ENCODE data around the gene JAG1.
"Not testable (repeated sequence)": the region's sequence is repeated elsewhere in the genome, so short reads cannot be mapped to it uniquely, and the experiment has no call there.

JAG1 gene

GRCh38 chr20:10619427-10619826 is 54.4 kb downstream of the JAG1 start:
- Histone ChIP-seq H3K4me3 (ENCODE audit: low read depth in 1 of 5, low read length in 5 of 5) (no peak overlapping the region), H3K9ac (ENCODE audit: low read length in 5 of 5) (peak overlapping the region in 1 of 5 donors; percentile 49), H3K36me3 (ENCODE audit: control insufficient read depth in 5 of 5, insufficient read depth in 5 of 5, low read length in 5 of 5) (no peaks in the 10 kb centered on the region), H3K27me3 (ENCODE audit: control insufficient read depth in 5 of 5, insufficient read depth in 4 of 5, low read length in 5 of 5) (no peaks in the 10 kb centered on the region), H3K27ac (ENCODE audit: low read depth, low read length) (no peak overlapping the region), H3K4me1 (ENCODE audit: control insufficient read depth in 5 of 5, insufficient read depth in 5 of 5, low read length in 5 of 5) (peaks cover 5 to 23% (median 13%) of the 10 kb centered on the region in 5 donors), H3K9me3 (ENCODE audit: control insufficient read depth in 5 of 5, low read length in 5 of 5) (no peaks in the 10 kb centered on the region)

- Histone ChIP-seq H3K4me1 (ENCODE audit: control insufficient read depth in 5 of 5, insufficient read depth in 5 of 5, low read length in 5 of 5) (peaks cover 5 to 20% (median 13%) of the 10 kb centered on the region in 5 donors), H3K4me3 (ENCODE audit: low read depth in 1 of 5, low read length in 5 of 5) (no peak overlapping the region), H3K36me3 (ENCODE audit: control insufficient read depth in 5 of 5, insufficient read depth in 5 of 5, low read length in 5 of 5) (no peaks in the 10 kb centered on the region), H3K27ac (ENCODE audit: low read depth, low read length) (no peak overlapping the region), H3K9ac (ENCODE audit: low read length in 5 of 5) (no peak overlapping the region), H3K27me3 (ENCODE audit: control insufficient read depth in 5 of 5, insufficient read depth in 4 of 5, low read length in 5 of 5) (no peaks in the 10 kb centered on the region), H3K9me3 (ENCODE audit: control insufficient read depth in 5 of 5, low read length in 5 of 5) (no peaks in the 10 kb centered on the region)
Measured at GRCh38 chr20:10618611-10619245, 55.1 kb downstream of the JAG1 start.

DNA sequence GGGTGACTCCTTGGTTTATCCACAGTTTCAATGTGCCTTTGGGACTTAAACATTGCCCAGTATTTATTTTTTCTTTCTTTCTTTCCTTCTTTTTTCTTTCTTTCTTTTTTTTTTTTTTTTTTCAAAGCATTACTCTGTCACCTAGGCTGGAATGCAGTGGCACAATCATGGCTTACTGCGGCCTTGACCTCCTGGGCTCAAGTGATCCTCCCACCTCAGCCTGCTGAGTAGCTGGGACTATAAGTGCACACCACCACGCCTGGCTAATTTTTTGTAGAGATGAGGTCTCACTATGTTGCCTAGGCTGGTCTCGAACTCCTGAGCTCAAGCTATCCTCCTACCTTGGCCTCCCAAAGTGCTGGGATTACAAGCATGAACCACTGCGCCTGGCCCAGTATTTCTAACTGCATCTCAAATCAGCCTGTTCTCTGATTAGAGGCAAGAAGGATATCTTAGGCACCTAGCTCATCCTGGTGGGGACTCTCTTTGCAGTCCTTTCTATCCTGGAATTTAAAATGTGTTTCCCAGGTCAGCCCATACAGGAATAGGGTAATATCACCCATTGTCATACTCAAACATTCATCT is 56.2 kb downstream of the JAG1 start:
- not testable (repeated sequence) for H3K9ac ChIP-seq (ENCODE audit: low read length in 5 of 5); H3K36me3 ChIP-seq (ENCODE audit: control insufficient read depth in 5 of 5, insufficient read depth in 5 of 5, low read length in 5 of 5); H3K27ac ChIP-seq (ENCODE audit: low read depth, low read length); H3K9me3 ChIP-seq (ENCODE audit: control insufficient read depth in 5 of 5, low read length in 5 of 5); H3K4me3 ChIP-seq (ENCODE audit: low read depth in 1 of 5, low read length in 5 of 5); H3K27me3 ChIP-seq (ENCODE audit: control insufficient read depth in 5 of 5, insufficient read depth in 4 of 5, low read length in 5 of 5)
- peaks cover 3 to 14% (median 5%) of the 10 kb centered on the region in 5 donors for H3K4me1 ChIP-seq (ENCODE audit: control insufficient read depth in 5 of 5, insufficient read depth in 5 of 5, low read length in 5 of 5)

- Histone ChIP-seq H3K27ac (ENCODE audit: low read depth, low read length) (no peak overlapping the region), H3K27me3 (ENCODE audit: control insufficient read depth in 5 of 5, insufficient read depth in 4 of 5, low read length in 5 of 5) (no peaks in the 10 kb centered on the region), H3K4me1 (ENCODE audit: control insufficient read depth in 5 of 5, insufficient read depth in 5 of 5, low read length in 5 of 5) (peaks cover 0 to 11% (median 0%) of the 10 kb centered on the region in 5 donors), H3K9me3 (ENCODE audit: control insufficient read depth in 5 of 5, low read length in 5 of 5) (no peaks in the 10 kb centered on the region), H3K9ac (ENCODE audit: low read length in 5 of 5) (no peak overlapping the region), H3K4me3 (ENCODE audit: low read depth in 1 of 5, low read length in 5 of 5) (no peak overlapping the region), H3K36me3 (ENCODE audit: control insufficient read depth in 5 of 5, insufficient read depth in 5 of 5, low read length in 5 of 5) (no peaks in the 10 kb centered on the region)
Measured at GRCh38 chr20:10616212-10616611, 57.6 kb downstream of the JAG1 start.

- Histone ChIP-seq H3K4me3 (ENCODE audit: low read depth in 1 of 5, low read length in 5 of 5) (no peak overlapping the region), H3K27me3 (ENCODE audit: control insufficient read depth in 5 of 5, insufficient read depth in 4 of 5, low read length in 5 of 5) (no peaks in the 10 kb centered on the region), H3K27ac (ENCODE audit: low read depth, low read length) (no peak overlapping the region), H3K36me3 (ENCODE audit: control insufficient read depth in 5 of 5, insufficient read depth in 5 of 5, low read length in 5 of 5) (no peaks in the 10 kb centered on the region), H3K9ac (ENCODE audit: low read length in 5 of 5) (no peak overlapping the region), H3K9me3 (ENCODE audit: control insufficient read depth in 5 of 5, low read length in 5 of 5) (no peaks in the 10 kb centered on the region), H3K4me1 (ENCODE audit: control insufficient read depth in 5 of 5, insufficient read depth in 5 of 5, low read length in 5 of 5) (peaks cover 0 to 12% (median 5%) of the 10 kb centered on the region in 5 donors)
Measured at GRCh38 chr20:10613911-10614310, 59.9 kb downstream of the JAG1 start.

DNA sequence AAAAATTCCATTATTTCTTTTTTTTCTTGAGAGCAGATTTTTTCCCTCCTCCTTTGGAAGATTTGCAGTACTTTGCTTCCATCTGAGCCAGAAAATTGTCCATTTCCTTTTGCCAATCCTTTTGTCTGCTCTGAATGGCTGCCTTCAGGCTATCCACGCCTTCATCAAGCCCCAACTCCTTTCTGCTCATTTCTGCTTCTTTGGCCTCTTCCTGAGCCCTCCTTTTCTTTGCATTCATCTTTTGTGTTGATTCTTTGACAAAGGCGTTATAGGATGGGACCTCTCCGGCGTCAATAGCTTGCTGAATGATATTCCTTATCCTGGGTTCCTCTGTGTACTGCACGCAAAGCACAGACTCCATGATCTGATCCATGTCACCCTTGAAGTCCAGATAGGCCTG is 60.4 kb downstream of the JAG1 start:
- H3K27ac ChIP-seq (ENCODE audit: low read depth, low read length); H3K9me3 ChIP-seq (ENCODE audit: control insufficient read depth in 5 of 5, low read length in 5 of 5); H3K4me3 ChIP-seq (ENCODE audit: low read depth in 1 of 5, low read length in 5 of 5); H3K27me3 ChIP-seq (ENCODE audit: control insufficient read depth in 5 of 5, insufficient read depth in 4 of 5, low read length in 5 of 5); H3K9ac ChIP-seq (ENCODE audit: low read length in 5 of 5); H3K36me3 ChIP-seq (ENCODE audit: control insufficient read depth in 5 of 5, insufficient read depth in 5 of 5, low read length in 5 of 5): not testable (repeated sequence)
- H3K4me1 ChIP-seq (ENCODE audit: control insufficient read depth in 5 of 5, insufficient read depth in 5 of 5, low read length in 5 of 5) = peaks cover 0 to 12% (median 4%) of the 10 kb centered on the region in 5 donors

GRCh38 chr20:10611357-10611756 is 62.4 kb downstream of the JAG1 start:
- Histone ChIP-seq H3K27me3 (ENCODE audit: control insufficient read depth in 5 of 5, insufficient read depth in 4 of 5, low read length in 5 of 5) (no peaks in the 10 kb centered on the region), H3K4me3 (ENCODE audit: low read depth in 1 of 5, low read length in 5 of 5) (no peak overlapping the region), H3K27ac (ENCODE audit: low read depth, low read length) (no peak overlapping the region), H3K9me3 (ENCODE audit: control insufficient read depth in 5 of 5, low read length in 5 of 5) (no peaks in the 10 kb centered on the region), H3K36me3 (ENCODE audit: control insufficient read depth in 5 of 5, insufficient read depth in 5 of 5, low read length in 5 of 5) (no peaks in the 10 kb centered on the region), H3K4me1 (ENCODE audit: control insufficient read depth in 5 of 5, insufficient read depth in 5 of 5, low read length in 5 of 5) (peaks cover 0 to 12% (median 4%) of the 10 kb centered on the region in 5 donors), H3K9ac (ENCODE audit: low read length in 5 of 5) (no peak overlapping the region)

DNA sequence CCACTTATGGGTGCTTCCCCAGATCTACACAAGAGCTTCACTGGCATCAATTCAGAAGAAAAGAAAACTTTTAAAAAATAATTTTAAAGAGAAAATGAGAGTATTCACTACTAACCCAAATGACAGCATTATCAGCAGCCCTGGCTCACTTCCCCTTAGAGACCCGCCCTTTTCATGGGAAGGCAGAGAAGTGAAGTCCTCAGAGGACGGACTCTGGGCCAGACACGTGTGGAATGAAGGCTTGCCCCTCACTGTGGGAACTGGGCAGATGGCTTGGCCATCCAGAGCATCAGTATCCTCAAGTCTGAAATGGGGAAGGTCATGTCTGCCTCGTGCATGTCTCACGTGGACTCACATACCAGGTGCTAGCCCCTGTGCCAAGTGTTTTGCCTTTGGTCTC is 63.5 kb downstream of the JAG1 start:
- no peaks in the 10 kb centered on the region for H3K36me3 ChIP-seq (ENCODE audit: control insufficient read depth in 5 of 5, insufficient read depth in 5 of 5, low read length in 5 of 5)
- H3K9ac ChIP-seq (ENCODE audit: low read length in 5 of 5) = no peak overlapping the region
- no peaks in the 10 kb centered on the region for H3K27me3 ChIP-seq (ENCODE audit: control insufficient read depth in 5 of 5, insufficient read depth in 4 of 5, low read length in 5 of 5)
- no peaks in the 10 kb centered on the region for H3K9me3 ChIP-seq (ENCODE audit: control insufficient read depth in 5 of 5, low read length in 5 of 5)
- H3K4me1 ChIP-seq (ENCODE audit: control insufficient read depth in 5 of 5, insufficient read depth in 5 of 5, low read length in 5 of 5) = peaks cover 0 to 12% (median 4%) of the 10 kb centered on the region in 5 donors
- peak overlapping the region; percentile 56 for H3K27ac ChIP-seq (ENCODE audit: low read depth, low read length)
- no peak overlapping the region for H3K4me3 ChIP-seq (ENCODE audit: low read depth in 1 of 5, low read length in 5 of 5)

DNA sequence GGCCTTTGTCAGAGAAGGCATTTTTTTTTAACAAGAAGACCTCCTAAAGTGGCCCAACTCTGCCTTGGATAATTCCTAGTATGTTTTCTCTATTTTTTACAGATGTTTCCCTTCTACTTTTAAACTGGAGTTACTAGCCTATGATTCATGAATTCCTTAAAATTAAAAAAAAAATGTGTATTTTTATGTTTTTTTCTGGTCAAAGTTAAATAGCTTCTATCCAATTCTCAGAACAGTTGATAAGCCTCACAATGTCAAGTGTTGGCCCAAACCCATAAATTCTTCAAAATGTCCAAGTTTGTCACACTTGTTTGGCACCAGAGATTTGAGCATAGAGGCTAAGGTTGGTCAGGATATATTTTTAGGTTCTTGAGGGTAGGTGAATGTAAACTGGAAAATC is 64.0 kb downstream of the JAG1 start:
- peak overlapping the region; percentile 56 for H3K27ac ChIP-seq (ENCODE audit: low read depth, low read length)
- H3K4me3 ChIP-seq (ENCODE audit: low read depth in 1 of 5, low read length in 5 of 5) = peak overlapping the region in 1 of 5 donors; percentile 19
- H3K36me3 ChIP-seq (ENCODE audit: control insufficient read depth in 5 of 5, insufficient read depth in 5 of 5, low read length in 5 of 5) = no peaks in the 10 kb centered on the region
- no peaks in the 10 kb centered on the region for H3K9me3 ChIP-seq (ENCODE audit: control insufficient read depth in 5 of 5, low read length in 5 of 5)
- H3K4me1 ChIP-seq (ENCODE audit: control insufficient read depth in 5 of 5, insufficient read depth in 5 of 5, low read length in 5 of 5) = peaks cover under 1 to 12% (median 4%) of the 10 kb centered on the region in 5 donors
- H3K27me3 ChIP-seq (ENCODE audit: control insufficient read depth in 5 of 5, insufficient read depth in 4 of 5, low read length in 5 of 5) = no peaks in the 10 kb centered on the region
- H3K9ac ChIP-seq (ENCODE audit: low read length in 5 of 5) = no peak overlapping the region

DNA sequence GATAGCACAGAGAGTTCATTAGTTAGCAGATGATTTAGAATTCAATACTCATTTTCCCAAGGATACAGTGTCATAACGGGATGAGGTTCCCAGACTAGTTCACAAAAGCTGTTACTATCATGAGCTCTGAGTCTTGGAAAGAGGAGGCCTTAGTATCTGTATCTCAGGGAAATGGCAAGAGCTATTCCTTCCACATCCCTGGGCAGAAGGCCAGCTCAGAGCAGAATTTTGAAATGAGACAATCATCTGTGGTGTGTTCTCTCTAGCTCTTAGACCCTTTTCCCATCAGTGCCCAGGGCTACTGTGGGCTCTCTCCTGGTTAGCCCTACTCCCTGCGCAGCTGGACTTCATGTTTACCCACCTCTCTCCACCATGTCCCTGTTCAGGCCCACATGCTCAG is 64.5 kb downstream of the JAG1 start:
- Histone ChIP-seq H3K27ac (ENCODE audit: low read depth, low read length) (peak overlapping the region; percentile 56), H3K27me3 (ENCODE audit: control insufficient read depth in 5 of 5, insufficient read depth in 4 of 5, low read length in 5 of 5) (no peaks in the 10 kb centered on the region), H3K36me3 (ENCODE audit: control insufficient read depth in 5 of 5, insufficient read depth in 5 of 5, low read length in 5 of 5) (no peaks in the 10 kb centered on the region)

More for the DNA sequence above, 64.5 kb downstream of the JAG1 start:
- Histone ChIP-seq H3K4me1 (ENCODE audit: control insufficient read depth in 5 of 5, insufficient read depth in 5 of 5, low read length in 5 of 5) (peaks cover 5 to 15% (median 6%) of the 10 kb centered on the region in 5 donors), H3K9ac (ENCODE audit: low read length in 5 of 5) (no peak overlapping the region), H3K4me3 (ENCODE audit: low read depth in 1 of 5, low read length in 5 of 5) (peak overlapping the region in 1 of 5 donors; percentile 19), H3K9me3 (ENCODE audit: control insufficient read depth in 5 of 5, low read length in 5 of 5) (no peaks in the 10 kb centered on the region)

Measured in subcutaneous abdominal adipose tissue (tissue), 5 donors.